PC-9 (cell line): Measurements from ENCODE around the gene C1orf52.

Experiments used
- EZH2 ChIP-seq: fragments of 200-600 bp; sonication (generic); IDR thresholded peaks from 2 replicates; pipeline ENCODE4 v1.8.0; 2017; ENCODE audit warnings: antibody characterized with exemption, low read depth
- TF ChIP-seq, protein P1 (sequence below): fragments of 200-600 bp; sonication (generic); conservative IDR thresholded peaks from 2 replicates; pipeline ENCODE4 v1.6.1; 2017; ENCODE audit warnings: mixed run types, antibody characterized with exemption, mild to moderate bottlenecking, moderate library complexity

DNA sequence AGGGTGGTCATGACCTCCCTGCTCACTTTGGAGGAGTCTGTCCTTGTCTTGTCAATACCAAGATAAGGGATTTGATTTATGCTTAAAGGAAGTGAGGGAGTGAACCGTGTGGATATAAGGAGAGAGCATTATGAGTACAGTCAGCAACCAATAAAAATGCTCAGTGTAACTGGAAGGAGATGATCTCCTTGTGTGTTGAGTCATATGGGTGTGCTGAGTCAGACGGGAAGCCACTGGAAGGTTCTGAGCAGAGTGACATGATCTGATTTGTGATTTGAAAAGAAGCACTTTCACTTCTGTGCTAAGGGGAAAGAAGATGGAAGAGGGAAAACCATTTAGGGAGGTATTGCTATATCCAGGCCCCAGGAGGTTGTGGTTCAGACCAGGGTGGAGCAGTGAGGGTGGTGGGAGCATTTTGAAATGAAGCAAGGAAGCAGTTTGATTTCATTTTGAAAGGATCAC lies 19.4 kb upstream of the C1orf52 start:
- TF ChIP-seq, protein P1, sequence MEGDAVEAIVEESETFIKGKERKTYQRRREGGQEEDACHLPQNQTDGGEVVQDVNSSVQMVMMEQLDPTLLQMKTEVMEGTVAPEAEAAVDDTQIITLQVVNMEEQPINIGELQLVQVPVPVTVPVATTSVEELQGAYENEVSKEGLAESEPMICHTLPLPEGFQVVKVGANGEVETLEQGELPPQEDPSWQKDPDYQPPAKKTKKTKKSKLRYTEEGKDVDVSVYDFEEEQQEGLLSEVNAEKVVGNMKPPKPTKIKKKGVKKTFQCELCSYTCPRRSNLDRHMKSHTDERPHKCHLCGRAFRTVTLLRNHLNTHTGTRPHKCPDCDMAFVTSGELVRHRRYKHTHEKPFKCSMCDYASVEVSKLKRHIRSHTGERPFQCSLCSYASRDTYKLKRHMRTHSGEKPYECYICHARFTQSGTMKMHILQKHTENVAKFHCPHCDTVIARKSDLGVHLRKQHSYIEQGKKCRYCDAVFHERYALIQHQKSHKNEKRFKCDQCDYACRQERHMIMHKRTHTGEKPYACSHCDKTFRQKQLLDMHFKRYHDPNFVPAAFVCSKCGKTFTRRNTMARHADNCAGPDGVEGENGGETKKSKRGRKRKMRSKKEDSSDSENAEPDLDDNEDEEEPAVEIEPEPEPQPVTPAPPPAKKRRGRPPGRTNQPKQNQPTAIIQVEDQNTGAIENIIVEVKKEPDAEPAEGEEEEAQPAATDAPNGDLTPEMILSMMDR, result no peak
- TF ChIP-seq EZH2, result no peak
